GM23338 (cell line): Measurements from ENCODE around the gene SULT2B1. TPM values are rescaled to one million over a fixed set of nuclear protein-coding genes. Genes with fewer than 3 reads are reported as not detected.

Source experiments
- ATAC-seq: fragments of 200-7000 bp; cut with Tn5 transposase; 3 replicates; pipeline ENCODE4 v1.9.1; 2020
- DNase-seq: peaks from one replicate; pipeline ENCODE4 v3.0.0-alpha.2; 2015; ENCODE audit warnings: low spot score
- H2AFZ ChIP-seq: fragments of 200-600 bp; sonication (generic); 2 replicates; pipeline ENCODE4 v1.8.0; 2016; ENCODE audit warnings: antibody characterized with exemption, mild to moderate bottlenecking, moderate library complexity
- H3F3A ChIP-seq: fragments of 200-600 bp; sonication (generic); replicated peaks from 2 replicates; pipeline ENCODE4 v1.8.0; 2017; ENCODE audit warnings: antibody characterized with exemption, mixed run types, low read depth
- H3K27ac ChIP-seq: fragments of 200-600 bp; sonication (generic); 2 replicates; pipeline ENCODE4 v1.6.1; 2016; ENCODE audit warnings: low read depth
- H3K27me3 ChIP-seq: fragments of 200-600 bp; sonication (generic); 2 replicates; pipeline ENCODE4 v1.8.0; 2016; ENCODE audit warnings: mild to moderate bottlenecking, mixed run types, moderate library complexity; ENCODE audit not compliant: insufficient read depth
- H3K36me3 ChIP-seq: fragments of 200-600 bp; sonication (generic); 2 replicates; pipeline ENCODE4 v1.8.0; 2016; ENCODE audit warnings: mild to moderate bottlenecking; ENCODE audit not compliant: insufficient read depth
- H3K4me1 ChIP-seq: fragments of 200-600 bp; sonication (generic); 2 replicates; pipeline ENCODE4 v1.8.0; 2016; ENCODE audit warnings: mild to moderate bottlenecking, moderate library complexity; ENCODE audit not compliant: insufficient read depth
- H3K4me2 ChIP-seq: fragments of 200-600 bp; sonication (generic); 2 replicates; pipeline ENCODE4 v1.7.1; 2017; ENCODE audit warnings: mixed run types
- H3K4me3 ChIP-seq: fragments of 200-600 bp; sonication (generic); 2 replicates; pipeline ENCODE4 v1.6.1; 2016; ENCODE audit warnings: mixed run types
- H3K79me2 ChIP-seq: fragments of 200-600 bp; sonication (generic); replicated peaks from 2 replicates; pipeline ENCODE4 v1.8.0; 2017; ENCODE audit warnings: mild to moderate bottlenecking; ENCODE audit not compliant: insufficient read depth
- H3K9me2 ChIP-seq: fragments of 200-600 bp; sonication (generic); 2 replicates; pipeline ENCODE4 v1.8.0; 2017; ENCODE audit not compliant: insufficient read depth
- H4K20me1 ChIP-seq: fragments of 200-600 bp; sonication (generic); replicated peaks from 2 replicates; pipeline ENCODE4 v1.8.0; 2017; ENCODE audit warnings: mild to moderate bottlenecking; ENCODE audit not compliant: insufficient read depth
- H3K27ac Mint-ChIP-seq: 2 replicates; pipeline ENCODE4 v1.8.0; 2020; ENCODE audit warnings: inconsistent platforms, mild to moderate bottlenecking, moderate library complexity, mixed read lengths
- H3K27me3 Mint-ChIP-seq: 3 replicates; pipeline ENCODE4 v1.8.0; 2022; ENCODE audit warnings: low read depth, mild to moderate bottlenecking, moderate library complexity, mixed read lengths, inconsistent platforms; ENCODE audit not compliant: insufficient read depth, poor library complexity
- H3K36me3 Mint-ChIP-seq: 3 replicates; pipeline ENCODE4 v1.8.0; 2021; ENCODE audit warnings: low read depth, mild to moderate bottlenecking, inconsistent platforms, moderate library complexity, mixed read lengths
- H3K4me1 Mint-ChIP-seq: 3 replicates; pipeline ENCODE4 v1.8.0; 2020; ENCODE audit warnings: mild to moderate bottlenecking, inconsistent platforms, mixed read lengths
- H3K4me3 Mint-ChIP-seq: 3 replicates; pipeline ENCODE4 v1.8.0; 2021; ENCODE audit warnings: moderate library complexity, mild to moderate bottlenecking, inconsistent platforms, mixed read lengths
- H3K9me3 Mint-ChIP-seq: 3 replicates; pipeline ENCODE4 v1.8.0; 2020; ENCODE audit warnings: moderate library complexity, mild to moderate bottlenecking, inconsistent platforms, mixed read lengths
- CREB1 ChIP-seq: fragments of 250-450 bp; sonication (Bioruptor Pico); IDR thresholded peaks from 2 replicates; pipeline ENCODE4 v1.5.0; 2020; ENCODE audit warnings: low read depth, mild to moderate bottlenecking, moderate library complexity
- CTCF ChIP-seq, 2 experiments: fragments of 200-600 bp in 1 of 2; sonication (generic) in 1 of 2; conservative IDR thresholded peaks; 2 replicates each; pipeline versions ENCODE4 v1.5.1 to v1.6.1; 2016 to 2017; ENCODE audit warnings: antibody characterized with exemption in 2 of 2, low read depth in 2 of 2, mild to moderate bottlenecking in 2 of 2, moderate library complexity in 1 of 2
- ETS1 ChIP-seq: IDR thresholded peaks from 2 replicates; pipeline ENCODE4 v1.6.1; 2016; ENCODE audit warnings: antibody characterized with exemption
- EZH2 ChIP-seq: fragments of 200-600 bp; sonication (generic); IDR thresholded peaks from one replicate; pipeline ENCODE4 v1.8.0; 2017; ENCODE audit warnings: antibody characterized with exemption, mild to moderate bottlenecking, low read depth; ENCODE audit not compliant: unreplicated experiment
- EZH2phosphoT487 ChIP-seq: fragments of 200-600 bp; sonication (generic); IDR thresholded peaks from one replicate; pipeline ENCODE4 v1.8.1; 2018; ENCODE audit warnings: antibody characterized with exemption; ENCODE audit not compliant: unreplicated experiment
- JUNB ChIP-seq: IDR thresholded peaks from one replicate; pipeline ENCODE4 v1.6.1; 2016; ENCODE audit warnings: antibody characterized with exemption; ENCODE audit not compliant: unreplicated experiment
- NANOG ChIP-seq: IDR thresholded peaks from 2 replicates; pipeline ENCODE4 v1.6.1; 2016; ENCODE audit warnings: antibody characterized with exemption, borderline replicate concordance
- POLR2AphosphoS5 ChIP-seq: IDR thresholded peaks from 2 replicates; pipeline ENCODE4 v1.6.1; 2016; ENCODE audit warnings: antibody characterized with exemption, low read depth
- REST ChIP-seq: IDR thresholded peaks from one replicate; pipeline ENCODE4 v1.6.1; 2018; ENCODE audit warnings: antibody characterized with exemption; ENCODE audit not compliant: unreplicated experiment
- STAT1 ChIP-seq: IDR thresholded peaks from one replicate; pipeline ENCODE4 v1.6.1; 2016; ENCODE audit warnings: antibody characterized with exemption; ENCODE audit not compliant: unreplicated experiment
- ZNF114 ChIP-seq: fragments of 250-450 bp; sonication (Bioruptor Pico); IDR thresholded peaks from 2 replicates; pipeline ENCODE4 v1.5.0; 2020; ENCODE audit warnings: mild to moderate bottlenecking, moderate library complexity
- ZNF331 ChIP-seq: fragments of 250-450 bp; sonication (Bioruptor Pico); IDR thresholded peaks from 2 replicates; pipeline ENCODE4 v1.5.0; 2020; ENCODE audit warnings: low read depth, mild to moderate bottlenecking, moderate library complexity
- polyA plus RNA-seq: library from polyadenylated mRNA; unstranded; fragments of >200 nt; fragmentation: Nextera tagmentation; extraction: Ambion mirVana; gene quantifications from 2 replicates; pipeline ENCODE4 v1.2.1, GENCODE V29; 2016
- total RNA-seq: library from RNA; depleted of rRNA; stranded (reverse); fragments of >200 nt; shearing (Covaris generic); gene quantifications from 2 replicates; pipeline ENCODE4 v1.2.3, GENCODE V29; 2014

The SULT2B1 gene
- total and polyA plus RNA-seq, 2 experiments from 2014 or later = 1.3 to 2.5 TPM

GRCh38 chr19:48568345-48568886 is 16.4 kb downstream of the SULT2B1 start (continued):
- TF ChIP-seq ETS1 (no peak), CTCF (conservative IDR thresholded peaks at IDR 0.05; ENCODE audit: low read depth in 2 of 2) (no peak), CREB1 (CRISPR knock-in tag) (no peak)

- no peaks in the 10 kb centered on the region for H3K9me2 ChIP-seq
- Mint-ChIP-seq H3K4me1 (peaks cover 23% of the 10 kb centered on the region), H3K36me3 (no peaks in the 10 kb centered on the region), H3K4me3 (no peak overlapping the region), H3K9me3 (no peaks in the 10 kb centered on the region), H3K27ac (no peak overlapping the region), H3K27me3 (peaks cover 33% of the 10 kb centered on the region)
- no peak overlapping the region for H3K4me3 ChIP-seq
- H2AFZ ChIP-seq = peak overlapping the region; percentile 14; the same call in 1 of the 2 replicates
- TF ChIP-seq JUNB (no peak), EZH2phosphoT487 (no peak), ZNF331 (no peak), ZNF114 (CRISPR knock-in tag) (no peak), NANOG (no peak), CREB1 (CRISPR knock-in tag) (no peak), EZH2 (no peak), REST (no peak), POLR2AphosphoS5 (no peak), STAT1 (no peak), CTCF (conservative IDR thresholded peaks at IDR 0.05; ENCODE audit: low read depth in 2 of 2) (no peak)
- DNase-seq = no peak
- H3K4me2 ChIP-seq = no peak overlapping the region
- H3F3A ChIP-seq = 0 out of 2 replicates have a peak, but pooled peaks cover 4% of the 10 kb centered on the region
- peaks cover 12% of the 10 kb centered on the region; the same call in 1 of the 2 replicates for H3K4me1 ChIP-seq
- no peaks in the 10 kb centered on the region for H3K79me2 ChIP-seq
- H4K20me1 ChIP-seq = no peaks in the 10 kb centered on the region
- H3K36me3 ChIP-seq = no peaks in the 10 kb centered on the region
- no peak for ATAC-seq
- H3K27ac ChIP-seq = no peak overlapping the region
- H3K27me3 ChIP-seq = no peaks in the 10 kb centered on the region
These were observed 17.8 kb downstream of the SULT2B1 start for GRCh38 chr19:48569814-48570213.
